ENCODE data around the gene FLCN.

Gene FLCN

DNA sequence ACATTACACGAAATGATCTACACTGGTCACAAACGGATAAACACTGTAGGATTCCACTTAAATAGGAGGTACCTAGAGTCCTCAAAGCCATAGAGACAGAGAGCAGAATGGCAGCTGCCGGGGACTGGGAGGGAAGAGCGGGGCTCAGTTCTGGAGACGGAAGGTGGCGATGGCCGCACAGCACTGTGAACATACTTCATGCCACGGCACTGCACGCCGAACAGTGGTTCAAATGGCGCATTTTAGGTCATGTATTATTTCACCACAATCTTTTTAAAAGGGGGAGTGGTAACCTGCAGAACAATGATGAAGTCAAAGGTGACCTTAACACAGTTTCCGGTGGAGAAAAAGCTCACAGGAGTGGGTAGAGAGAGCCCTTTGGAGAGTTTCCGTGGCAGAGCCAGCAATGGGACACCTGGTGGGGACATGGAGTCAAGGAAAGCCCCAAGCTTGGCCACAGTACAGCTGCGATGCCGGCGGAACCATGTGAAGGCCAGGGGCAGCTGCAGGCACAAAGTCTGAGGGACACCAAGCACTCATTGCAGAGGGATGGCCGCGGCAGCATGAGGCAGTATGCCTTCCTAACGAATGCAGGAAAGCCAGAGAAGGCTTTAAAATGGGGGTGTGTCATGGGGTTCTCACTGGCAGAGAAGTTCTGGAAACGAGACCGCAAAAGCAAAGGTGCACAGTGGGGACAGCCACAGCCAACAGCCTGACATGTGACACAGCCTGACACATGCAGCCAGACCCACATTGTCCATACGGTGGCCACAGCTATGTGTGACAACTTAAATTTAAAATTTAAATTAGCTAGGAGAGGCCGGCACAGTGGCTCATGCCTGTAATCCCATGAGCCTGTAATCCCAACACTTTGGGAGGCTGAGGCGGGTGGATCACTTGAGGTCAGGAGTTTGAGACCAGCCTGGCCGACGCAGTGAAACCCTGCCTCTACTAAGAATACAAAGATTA lies 7.3 kb downstream of the FLCN start:
- Histone ChIP-seq H3K36me3 (ENCODE audit: insufficient read depth, low read length) (peaks cover 72% of the 10 kb centered on the region), H3K9me3 (ENCODE audit: low read length) (no peaks in the 10 kb centered on the region), H2AFZ (ENCODE audit: low read depth, low read length) (no peak overlapping the region), H3K27me3 (ENCODE audit: insufficient read depth, low read length) (no peaks in the 10 kb centered on the region), H3K4me3 (ENCODE audit: low read length) (no peak overlapping the region), H3K4me1 (ENCODE audit: insufficient read depth, low read length) (no peaks in the 10 kb centered on the region)

DNA sequence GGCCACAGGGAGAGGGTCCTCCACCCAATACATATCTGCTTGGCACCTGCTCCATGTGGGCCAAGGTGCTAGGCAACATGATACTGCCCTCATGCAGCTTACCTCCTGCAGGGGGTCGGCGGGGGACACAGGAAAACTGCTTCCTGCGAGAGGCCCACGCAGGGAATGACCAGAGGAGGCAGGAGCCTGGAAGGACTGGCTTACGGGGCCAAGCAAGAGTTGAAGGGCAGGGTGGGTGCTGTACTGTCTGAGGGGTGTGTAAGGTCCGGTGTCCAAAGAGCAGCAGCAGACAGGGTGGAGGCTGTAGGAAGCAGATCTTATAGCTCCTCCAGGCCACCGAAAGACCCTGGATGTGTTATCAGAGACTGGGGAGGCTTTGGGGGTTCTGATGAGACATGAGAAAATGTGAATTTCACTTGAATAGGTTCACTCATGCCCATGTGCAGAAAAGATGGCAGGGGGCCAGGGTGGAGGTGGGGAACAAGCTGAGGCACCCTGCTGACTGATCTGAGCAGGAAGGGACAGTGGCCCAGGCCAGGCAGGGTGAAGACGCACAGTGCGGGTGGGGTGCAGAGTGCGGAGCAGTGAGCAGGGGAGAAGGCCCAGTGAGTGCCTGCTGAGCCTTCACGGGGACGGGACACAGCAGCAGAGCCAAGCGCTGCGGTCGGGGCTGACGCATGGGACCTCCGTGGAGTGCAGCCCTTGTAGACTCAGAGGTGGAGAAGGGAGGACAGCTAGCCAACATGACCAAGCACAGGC lies 8.3 kb downstream of the FLCN start:
- Histone ChIP-seq H3K27me3 (ENCODE audit: insufficient read depth, low read length) (no peaks in the 10 kb centered on the region), H3K4me1 (ENCODE audit: insufficient read depth, low read length) (no peaks in the 10 kb centered on the region), H3K36me3 (ENCODE audit: insufficient read depth, low read length) (peaks cover 82% of the 10 kb centered on the region), H3K9me3 (ENCODE audit: low read length) (no peaks in the 10 kb centered on the region), H2AFZ (ENCODE audit: low read depth, low read length) (no peak overlapping the region), H3K4me3 (ENCODE audit: low read length) (no peak overlapping the region)

DNA sequence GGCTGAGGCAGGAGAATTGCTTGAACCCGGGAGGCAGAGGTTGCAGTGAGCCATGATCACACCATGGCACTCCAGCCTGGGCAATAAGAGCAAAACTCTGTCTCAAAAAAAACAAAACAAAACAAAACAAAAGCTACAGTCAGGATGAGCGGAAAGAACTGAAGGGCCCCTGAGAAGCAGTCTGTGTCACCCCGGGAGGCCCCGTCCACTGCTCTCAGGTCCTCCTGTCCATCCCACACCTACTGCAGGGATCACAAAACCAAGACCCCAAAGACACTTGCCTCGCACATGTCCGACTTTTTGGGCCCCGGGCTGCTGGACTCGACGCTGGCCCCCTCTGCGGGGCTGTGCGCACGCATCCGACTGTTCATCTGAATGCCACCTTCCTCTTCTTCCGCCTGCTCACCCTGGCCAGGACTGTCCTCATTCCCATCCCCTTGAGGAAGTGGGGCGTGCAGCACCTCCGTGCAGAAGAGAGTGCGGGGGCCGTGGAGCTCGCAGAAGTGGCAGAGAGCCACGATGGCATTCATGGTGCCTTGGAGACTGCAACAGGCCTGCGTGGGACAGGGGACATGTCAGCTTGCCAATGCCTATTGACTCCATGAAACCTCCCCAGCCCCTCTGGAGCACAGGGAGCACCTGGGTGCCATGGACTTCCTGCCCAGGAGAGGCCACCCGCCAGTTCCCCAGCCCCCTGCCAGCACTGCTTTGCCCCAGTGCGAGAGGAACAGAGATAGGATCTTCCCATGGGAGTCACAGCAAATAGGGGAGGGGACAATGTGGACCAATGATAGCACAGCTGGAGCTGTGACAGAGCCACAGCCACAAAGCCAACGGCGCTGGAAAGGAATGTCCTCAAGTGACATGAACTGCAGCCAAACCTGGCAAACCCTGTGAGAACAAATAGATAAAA lies 9.1 kb downstream of the FLCN start:
- Histone ChIP-seq H2AFZ (ENCODE audit: low read depth, low read length) (no peak overlapping the region), H3K4me3 (ENCODE audit: low read length) (no peak overlapping the region), H3K9me3 (ENCODE audit: low read length) (no peaks in the 10 kb centered on the region), H3K27me3 (ENCODE audit: insufficient read depth, low read length) (no peaks in the 10 kb centered on the region), H3K36me3 (ENCODE audit: insufficient read depth, low read length) (peaks cover 88% of the 10 kb centered on the region), H3K4me1 (ENCODE audit: insufficient read depth, low read length) (no peaks in the 10 kb centered on the region)

DNA sequence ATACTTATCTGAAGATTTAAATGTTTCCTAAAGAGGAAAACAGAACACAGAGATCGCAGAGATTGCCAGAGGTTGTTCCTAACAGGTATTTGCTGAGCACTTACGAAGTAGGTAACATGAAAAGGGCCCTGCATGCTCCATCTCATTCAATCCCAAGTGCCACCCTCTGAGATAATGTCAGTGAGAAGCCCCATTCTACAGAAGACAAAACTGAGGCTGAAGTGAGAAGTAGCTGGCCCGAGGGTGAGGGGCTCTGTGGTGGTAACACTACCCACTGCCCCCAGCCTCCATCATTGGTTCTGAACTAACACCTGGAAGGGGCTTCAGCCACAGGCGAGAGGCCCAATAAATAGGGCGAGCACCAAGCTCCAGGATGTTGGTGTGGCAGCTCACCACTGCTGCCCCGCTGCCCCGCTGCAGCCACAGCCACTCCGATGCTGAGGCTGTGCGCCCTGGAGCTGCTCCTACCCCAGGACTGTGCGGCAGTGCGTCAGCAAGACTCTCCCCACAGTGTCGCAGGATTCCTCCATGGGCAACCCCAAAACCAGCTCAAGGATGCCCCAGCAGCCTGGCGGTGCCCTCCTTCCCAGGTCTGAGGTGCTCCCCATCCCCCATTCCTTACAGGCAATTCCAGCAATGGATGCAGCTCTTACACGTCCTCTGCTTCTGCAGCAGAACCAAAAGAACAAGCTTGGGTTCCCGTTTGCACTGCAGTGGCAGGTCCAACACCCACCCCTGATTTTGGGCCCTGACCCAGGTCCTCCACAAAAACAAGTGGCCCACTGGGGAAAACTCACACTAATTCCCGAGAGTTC lies 10.3 kb downstream of the FLCN start:
- no peak overlapping the region for H3K4me3 ChIP-seq (ENCODE audit: low read length)
- H3K36me3 ChIP-seq (ENCODE audit: insufficient read depth, low read length) = peaks cover 86% of the 10 kb centered on the region
- no peaks in the 10 kb centered on the region for H3K4me1 ChIP-seq (ENCODE audit: insufficient read depth, low read length)
- no peaks in the 10 kb centered on the region for H3K9me3 ChIP-seq (ENCODE audit: low read length)
- H3K27me3 ChIP-seq (ENCODE audit: insufficient read depth, low read length) = no peaks in the 10 kb centered on the region
- H2AFZ ChIP-seq (ENCODE audit: low read depth, low read length) = no peak overlapping the region

DNA sequence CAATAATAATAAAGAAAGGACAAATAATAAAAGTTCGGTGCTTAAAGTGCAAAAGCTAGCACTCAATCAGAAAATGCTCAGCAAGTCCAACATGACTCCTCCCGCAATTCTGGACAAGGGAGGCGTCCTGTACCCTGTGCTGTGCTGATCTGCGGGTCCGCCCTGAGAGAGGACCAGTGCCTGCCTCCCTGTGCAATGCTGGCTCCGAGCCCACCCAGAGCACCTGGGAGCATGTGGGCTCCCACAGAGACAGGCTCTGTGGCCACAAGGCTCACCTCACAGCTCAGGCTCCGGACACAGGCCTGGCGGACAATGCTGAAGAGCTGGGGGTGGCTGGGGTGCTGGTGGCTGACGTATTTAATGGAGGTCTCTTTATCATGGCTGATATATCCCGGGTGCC lies 11.1 kb downstream of the FLCN start:
- Histone ChIP-seq H2AFZ (ENCODE audit: low read depth, low read length) (no peak overlapping the region), H3K4me1 (ENCODE audit: insufficient read depth, low read length) (no peaks in the 10 kb centered on the region), H3K36me3 (ENCODE audit: insufficient read depth, low read length) (peaks cover 87% of the 10 kb centered on the region), H3K4me3 (ENCODE audit: low read length) (no peak overlapping the region), H3K9me3 (ENCODE audit: low read length) (no peaks in the 10 kb centered on the region), H3K27me3 (ENCODE audit: insufficient read depth, low read length) (no peaks in the 10 kb centered on the region)

GRCh38 chr17:17224137-17224536 lies 12.8 kb downstream of the FLCN start:
- Histone ChIP-seq H2AFZ (ENCODE audit: low read depth, low read length) (no peak overlapping the region), H3K27me3 (ENCODE audit: insufficient read depth, low read length) (no peaks in the 10 kb centered on the region), H3K4me3 (ENCODE audit: low read length) (no peak overlapping the region), H3K36me3 (ENCODE audit: insufficient read depth, low read length) (peaks cover 84% of the 10 kb centered on the region), H3K4me1 (ENCODE audit: insufficient read depth, low read length) (no peaks in the 10 kb centered on the region), H3K9me3 (ENCODE audit: low read length) (no peaks in the 10 kb centered on the region)

GRCh38 chr17:17223736-17224135 lies 13.2 kb downstream of the FLCN start:
- H3K27me3 ChIP-seq (ENCODE audit: insufficient read depth, low read length) = no peaks in the 10 kb centered on the region
- peaks cover 84% of the 10 kb centered on the region for H3K36me3 ChIP-seq (ENCODE audit: insufficient read depth, low read length)
- no peak overlapping the region for H2AFZ ChIP-seq (ENCODE audit: low read depth, low read length)
- H3K4me1 ChIP-seq (ENCODE audit: insufficient read depth, low read length) = no peaks in the 10 kb centered on the region
- no peaks in the 10 kb centered on the region for H3K9me3 ChIP-seq (ENCODE audit: low read length)
- H3K4me3 ChIP-seq (ENCODE audit: low read length) = no peak overlapping the region

DNA sequence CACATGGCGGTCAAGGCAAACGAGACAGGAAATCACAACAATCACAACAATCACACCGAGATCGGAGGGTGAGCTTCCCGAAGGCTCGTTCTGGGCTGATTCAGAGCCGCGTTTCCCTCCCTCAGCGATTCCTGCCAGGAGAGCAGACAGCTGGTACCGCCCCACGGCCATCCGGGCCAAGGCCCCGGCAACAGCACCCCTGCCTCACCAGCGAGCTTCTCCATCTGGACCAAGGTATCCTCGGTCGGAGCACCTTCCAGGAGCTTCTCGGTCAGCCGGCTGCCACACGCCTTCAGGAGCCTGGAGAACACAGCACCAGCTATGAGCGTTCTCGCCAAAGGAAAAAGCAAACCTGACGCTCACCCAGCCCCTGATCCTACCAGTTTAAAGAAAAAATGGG lies 15.6 kb downstream of the FLCN start:
- Histone ChIP-seq H3K36me3 (ENCODE audit: insufficient read depth, low read length) (peaks cover 82% of the 10 kb centered on the region), H3K27me3 (ENCODE audit: insufficient read depth, low read length) (no peaks in the 10 kb centered on the region), H2AFZ (ENCODE audit: low read depth, low read length) (no peak overlapping the region), H3K9me3 (ENCODE audit: low read length) (no peaks in the 10 kb centered on the region), H3K4me1 (ENCODE audit: insufficient read depth, low read length) (no peaks in the 10 kb centered on the region), H3K4me3 (ENCODE audit: low read length) (no peak overlapping the region)

DNA sequence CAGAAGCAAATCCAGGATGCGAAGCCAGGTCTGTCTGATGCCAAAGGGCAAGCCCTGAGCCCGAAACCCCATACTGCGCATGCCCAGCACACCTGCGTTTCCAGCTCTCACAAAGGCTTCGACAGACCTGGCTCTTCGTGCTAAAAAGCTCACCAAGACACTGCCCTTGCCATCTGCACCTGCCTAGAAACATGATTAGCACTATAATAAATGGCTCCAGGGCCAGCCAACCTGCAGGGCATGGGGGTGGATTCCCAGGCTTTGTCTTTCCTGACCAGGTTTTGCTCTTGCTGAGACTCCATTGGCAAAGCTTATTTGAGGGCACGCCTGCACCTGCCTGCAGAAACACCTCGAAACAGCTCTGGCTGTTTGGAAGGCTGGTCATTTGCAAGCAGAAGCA lies 16.4 kb downstream of the FLCN start:
- no peak overlapping the region for H2AFZ ChIP-seq (ENCODE audit: low read depth, low read length)
- peaks cover 82% of the 10 kb centered on the region for H3K36me3 ChIP-seq (ENCODE audit: insufficient read depth, low read length)
- H3K9me3 ChIP-seq (ENCODE audit: low read length) = no peaks in the 10 kb centered on the region
- H3K27me3 ChIP-seq (ENCODE audit: insufficient read depth, low read length) = no peaks in the 10 kb centered on the region
- no peaks in the 10 kb centered on the region for H3K4me1 ChIP-seq (ENCODE audit: insufficient read depth, low read length)
- H3K4me3 ChIP-seq (ENCODE audit: low read length) = no peak overlapping the region

DNA sequence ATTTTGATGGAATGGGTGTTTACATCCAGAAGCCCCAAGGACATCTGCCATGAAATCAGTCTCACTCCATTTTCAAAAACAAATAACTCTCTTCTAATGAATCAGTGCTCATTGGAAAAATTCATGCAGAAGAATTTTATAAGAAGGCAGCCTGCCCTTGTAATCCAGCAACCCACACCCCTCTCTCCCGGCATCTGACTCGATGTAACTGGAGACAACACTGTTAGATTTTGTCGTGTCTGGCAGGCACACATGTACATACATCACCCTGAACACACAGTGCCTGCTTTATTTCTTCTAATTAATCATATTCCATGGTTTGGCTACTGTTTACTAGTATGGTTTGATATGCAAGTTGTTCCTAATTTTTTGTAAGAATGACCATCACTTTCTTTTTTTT lies 19.0 kb downstream of the FLCN start:
- H3K9me3 ChIP-seq (ENCODE audit: low read length) = no peaks in the 10 kb centered on the region
- H3K36me3 ChIP-seq (ENCODE audit: insufficient read depth, low read length) = peaks cover 78% of the 10 kb centered on the region
- no peak overlapping the region for H2AFZ ChIP-seq (ENCODE audit: low read depth, low read length)
- H3K27me3 ChIP-seq (ENCODE audit: insufficient read depth, low read length) = no peaks in the 10 kb centered on the region
- no peak overlapping the region for H3K4me3 ChIP-seq (ENCODE audit: low read length)
- no peaks in the 10 kb centered on the region for H3K4me1 ChIP-seq (ENCODE audit: insufficient read depth, low read length)

DNA sequence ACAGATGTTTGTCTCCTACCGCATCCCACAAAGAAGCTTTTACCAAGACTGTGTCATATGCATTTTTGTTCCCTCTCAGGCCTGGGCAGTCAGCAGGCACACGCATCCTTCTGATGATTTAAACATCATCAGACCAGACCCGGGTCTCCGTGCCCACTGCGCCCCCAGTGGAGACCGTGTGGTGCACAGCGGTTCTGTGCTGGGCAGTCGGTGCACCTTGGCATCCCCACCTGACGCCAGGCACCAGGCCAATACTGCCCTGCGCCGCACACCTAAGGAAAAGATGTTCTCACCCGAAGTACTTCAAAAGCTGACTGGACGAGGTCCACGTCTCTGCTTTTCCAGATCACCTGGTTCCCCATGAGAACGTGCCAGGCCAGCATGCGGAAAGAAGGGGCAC lies 20.2 kb downstream of the FLCN start:
- Histone ChIP-seq H3K27me3 (ENCODE audit: insufficient read depth, low read length) (no peaks in the 10 kb centered on the region), H3K4me1 (ENCODE audit: insufficient read depth, low read length) (no peaks in the 10 kb centered on the region), H3K36me3 (ENCODE audit: insufficient read depth, low read length) (peaks cover 74% of the 10 kb centered on the region), H3K4me3 (ENCODE audit: low read length) (no peak overlapping the region), H3K9me3 (ENCODE audit: low read length) (no peaks in the 10 kb centered on the region), H2AFZ (ENCODE audit: low read depth, low read length) (no peak overlapping the region)

GRCh38 chr17:17216236-17216635 lies 20.7 kb downstream of the FLCN start:
- H3K4me1 ChIP-seq (ENCODE audit: insufficient read depth, low read length) = no peaks in the 10 kb centered on the region
- H3K27me3 ChIP-seq (ENCODE audit: insufficient read depth, low read length) = no peaks in the 10 kb centered on the region
- H3K9me3 ChIP-seq (ENCODE audit: low read length) = no peaks in the 10 kb centered on the region
- H2AFZ ChIP-seq (ENCODE audit: low read depth, low read length) = no peak overlapping the region
- H3K36me3 ChIP-seq (ENCODE audit: insufficient read depth, low read length) = peaks cover 69% of the 10 kb centered on the region
- no peak overlapping the region for H3K4me3 ChIP-seq (ENCODE audit: low read length)

Measured in neuron (in vitro differentiated cells).